ENCODE data around the gene NACC1.

Gene NACC1

DNA sequence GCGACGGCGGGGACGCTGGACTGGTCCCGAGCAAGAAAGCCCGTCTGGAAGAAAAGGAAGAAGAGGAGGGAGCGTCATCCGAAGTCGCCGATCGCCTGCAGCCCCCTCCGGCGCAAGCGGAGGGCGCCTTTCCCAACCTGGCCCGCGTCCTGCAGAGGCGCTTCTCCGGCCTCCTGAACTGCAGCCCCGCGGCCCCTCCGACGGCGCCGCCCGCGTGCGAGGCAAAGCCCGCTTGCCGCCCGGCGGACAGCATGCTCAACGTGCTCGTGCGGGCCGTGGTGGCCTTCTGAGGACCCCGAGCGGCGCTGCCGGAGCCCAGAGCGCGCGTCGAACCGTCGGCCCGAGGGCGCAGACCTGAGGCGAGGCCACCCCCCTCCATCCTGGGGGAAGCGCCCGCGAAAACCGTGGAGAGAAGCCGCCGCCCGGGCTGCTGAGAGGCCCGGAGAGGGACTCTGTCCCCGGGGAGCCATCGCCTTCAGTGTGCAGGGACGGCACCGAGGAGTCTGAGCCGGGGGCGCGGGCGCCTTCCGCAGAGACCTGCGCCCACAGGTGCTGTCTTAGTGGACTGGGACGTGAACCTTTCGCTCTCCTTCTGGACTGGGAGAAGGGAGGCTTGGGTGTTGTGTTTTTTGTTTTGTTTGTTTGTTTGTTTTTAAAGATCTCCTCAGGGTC lies 35.6 kb downstream of the NACC1 start:
- peak overlapping the region; percentile 91 for H3K4me3 ChIP-seq (ENCODE audit: low read depth, low read length)
- DNase-seq (ENCODE audit: low read depth): peak; percentile 68
- TF ChIP-seq, protein P1, sequence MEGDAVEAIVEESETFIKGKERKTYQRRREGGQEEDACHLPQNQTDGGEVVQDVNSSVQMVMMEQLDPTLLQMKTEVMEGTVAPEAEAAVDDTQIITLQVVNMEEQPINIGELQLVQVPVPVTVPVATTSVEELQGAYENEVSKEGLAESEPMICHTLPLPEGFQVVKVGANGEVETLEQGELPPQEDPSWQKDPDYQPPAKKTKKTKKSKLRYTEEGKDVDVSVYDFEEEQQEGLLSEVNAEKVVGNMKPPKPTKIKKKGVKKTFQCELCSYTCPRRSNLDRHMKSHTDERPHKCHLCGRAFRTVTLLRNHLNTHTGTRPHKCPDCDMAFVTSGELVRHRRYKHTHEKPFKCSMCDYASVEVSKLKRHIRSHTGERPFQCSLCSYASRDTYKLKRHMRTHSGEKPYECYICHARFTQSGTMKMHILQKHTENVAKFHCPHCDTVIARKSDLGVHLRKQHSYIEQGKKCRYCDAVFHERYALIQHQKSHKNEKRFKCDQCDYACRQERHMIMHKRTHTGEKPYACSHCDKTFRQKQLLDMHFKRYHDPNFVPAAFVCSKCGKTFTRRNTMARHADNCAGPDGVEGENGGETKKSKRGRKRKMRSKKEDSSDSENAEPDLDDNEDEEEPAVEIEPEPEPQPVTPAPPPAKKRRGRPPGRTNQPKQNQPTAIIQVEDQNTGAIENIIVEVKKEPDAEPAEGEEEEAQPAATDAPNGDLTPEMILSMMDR (IDR thresholded peaks at IDR 0.05; ENCODE audit: insufficient read depth, low read depth, low read length, missing control alignments): no peak

GRCh38 chr19:13154241-13154778 lies 36.2 kb downstream of the NACC1 start:
- TF ChIP-seq, protein P1 (IDR thresholded peaks at IDR 0.05; ENCODE audit: insufficient read depth, low read depth, low read length, missing control alignments): no peak
- DNase-seq (ENCODE audit: low read depth): peak; percentile 85

DNA sequence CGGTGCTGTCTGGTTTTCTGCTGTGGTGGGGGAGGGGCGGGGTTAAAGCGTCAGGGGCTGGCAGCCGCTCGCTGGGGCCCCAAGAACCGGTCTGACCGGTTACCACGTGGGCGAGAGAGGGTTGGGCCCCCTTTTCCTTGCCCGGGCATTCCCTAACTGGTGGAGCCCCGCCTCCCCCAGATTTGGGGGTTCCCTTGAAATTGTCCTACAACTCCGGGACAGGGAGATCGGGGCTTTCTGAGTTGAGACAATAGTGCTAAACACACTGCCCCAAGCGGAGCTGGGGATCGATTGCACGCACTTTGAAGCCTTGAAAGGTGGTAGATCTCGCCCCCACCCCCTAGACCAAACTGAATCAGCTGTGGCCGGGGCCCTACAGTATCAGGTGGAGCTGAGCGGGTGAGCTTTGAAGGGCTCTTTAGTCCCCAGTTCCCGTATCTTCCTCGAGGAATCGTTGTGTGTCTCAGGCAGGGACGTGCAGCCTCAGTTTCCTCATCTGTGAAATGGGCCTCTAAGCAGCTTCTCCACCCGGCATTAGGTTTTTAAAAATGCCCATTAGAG lies 36.9 kb downstream of the NACC1 start:
- H3K4me3 ChIP-seq (ENCODE audit: low read depth, low read length): peak overlapping the region; percentile 91
- DNase-seq (ENCODE audit: low read depth): peak; percentile 91
- TF ChIP-seq, protein P1 (IDR thresholded peaks at IDR 0.05; ENCODE audit: insufficient read depth, low read depth, low read length, missing control alignments): peak; percentile 46

More at GRCh38 chr19:13154241-13154778, 36.2 kb downstream of the NACC1 start:
- peak overlapping the region; percentile 91 for H3K4me3 ChIP-seq (ENCODE audit: low read depth, low read length)

- peak; percentile 92 for DNase-seq (ENCODE audit: low read depth)
- H3K4me3 ChIP-seq (ENCODE audit: low read depth, low read length): peak overlapping the region; percentile 91
- TF ChIP-seq, protein P1 (IDR thresholded peaks at IDR 0.05; ENCODE audit: insufficient read depth, low read depth, low read length, missing control alignments): no peak
These were observed 37.7 kb downstream of the NACC1 start for GRCh38 chr19:13155472-13156359.

GRCh38 chr19:13159713-13160112 lies 41.6 kb downstream of the NACC1 start:
- TF ChIP-seq, protein P1 (IDR thresholded peaks at IDR 0.05; ENCODE audit: insufficient read depth, low read depth, low read length, missing control alignments): no peak
- H3K4me3 ChIP-seq (ENCODE audit: low read depth, low read length): no peak overlapping the region
- DNase-seq (ENCODE audit: low read depth): no peak

DNA sequence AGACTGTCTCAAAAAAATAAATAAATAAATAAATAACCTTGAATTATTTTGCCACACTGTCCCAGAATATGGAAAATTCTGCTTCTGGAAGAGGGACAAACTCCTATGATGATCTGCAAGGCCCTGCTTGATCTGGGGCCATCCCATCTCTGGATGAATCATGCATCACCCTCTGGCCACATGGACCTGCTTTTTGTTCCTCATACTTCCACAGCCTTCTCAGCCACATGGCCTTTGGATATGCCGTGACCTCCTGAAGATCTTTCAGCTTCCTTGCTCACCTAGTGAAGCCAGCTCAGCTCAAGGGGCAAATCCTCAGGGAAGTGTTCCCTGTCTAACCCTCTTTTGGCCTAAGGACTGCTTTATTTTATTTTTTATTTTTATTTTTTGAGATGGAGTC lies 42.5 kb downstream of the NACC1 start:
- TF ChIP-seq, protein P1 (IDR thresholded peaks at IDR 0.05; ENCODE audit: insufficient read depth, low read depth, low read length, missing control alignments): no peak

More for the DNA sequence above, 42.5 kb downstream of the NACC1 start:
- no peak for DNase-seq (ENCODE audit: low read depth)
- no peak overlapping the region for H3K4me3 ChIP-seq (ENCODE audit: low read depth, low read length)
